GM19099 (cell line): ENCODE data around the gene ROBO2.

ENCODE experiments used
- POLR2A ChIP-seq: IDR thresholded peaks from 3 replicates; pipeline ENCODE4 v1.6.1; 2011; ENCODE audit warnings: low read depth; ENCODE audit not compliant: insufficient read length; ENCODE audit errors: extremely low read depth

The ROBO2 gene

DNA sequence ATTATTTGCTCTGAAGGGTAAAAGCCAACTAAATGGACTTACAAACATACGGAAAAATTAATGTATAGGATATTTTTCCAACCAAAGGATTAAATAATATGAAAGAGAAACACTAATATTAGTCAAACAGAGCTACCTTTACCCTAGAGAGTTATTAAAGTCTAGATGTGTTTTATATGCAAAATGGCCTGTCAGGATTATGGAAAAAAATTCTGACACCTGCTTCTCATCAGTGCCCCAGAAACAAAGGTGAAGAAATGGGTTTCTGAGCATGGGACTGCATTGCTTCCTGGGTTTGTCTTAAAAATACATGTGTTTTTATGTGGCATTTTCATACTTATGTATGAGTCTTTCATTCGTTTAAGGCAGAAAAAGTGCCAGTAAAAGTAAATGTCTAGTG, 148.3 kb downstream of the ROBO2 start:
- TF ChIP-seq POLR2A, result no peak

GRCh38 chr3:77189258-77189657, 149.4 kb downstream of the ROBO2 start:
- no peak for TF ChIP-seq POLR2A

GRCh38 chr3:77189684-77190083, 149.8 kb downstream of the ROBO2 start:
- no peak for TF ChIP-seq POLR2A

GRCh38 chr3:77190374-77190773, 150.5 kb downstream of the ROBO2 start:
- TF ChIP-seq POLR2A, result no peak

GRCh38 chr3:77191014-77191413, 151.1 kb downstream of the ROBO2 start:
- TF ChIP-seq POLR2A, result no peak

GRCh38 chr3:77191640-77192039, 151.7 kb downstream of the ROBO2 start:
- no peak for TF ChIP-seq POLR2A

DNA sequence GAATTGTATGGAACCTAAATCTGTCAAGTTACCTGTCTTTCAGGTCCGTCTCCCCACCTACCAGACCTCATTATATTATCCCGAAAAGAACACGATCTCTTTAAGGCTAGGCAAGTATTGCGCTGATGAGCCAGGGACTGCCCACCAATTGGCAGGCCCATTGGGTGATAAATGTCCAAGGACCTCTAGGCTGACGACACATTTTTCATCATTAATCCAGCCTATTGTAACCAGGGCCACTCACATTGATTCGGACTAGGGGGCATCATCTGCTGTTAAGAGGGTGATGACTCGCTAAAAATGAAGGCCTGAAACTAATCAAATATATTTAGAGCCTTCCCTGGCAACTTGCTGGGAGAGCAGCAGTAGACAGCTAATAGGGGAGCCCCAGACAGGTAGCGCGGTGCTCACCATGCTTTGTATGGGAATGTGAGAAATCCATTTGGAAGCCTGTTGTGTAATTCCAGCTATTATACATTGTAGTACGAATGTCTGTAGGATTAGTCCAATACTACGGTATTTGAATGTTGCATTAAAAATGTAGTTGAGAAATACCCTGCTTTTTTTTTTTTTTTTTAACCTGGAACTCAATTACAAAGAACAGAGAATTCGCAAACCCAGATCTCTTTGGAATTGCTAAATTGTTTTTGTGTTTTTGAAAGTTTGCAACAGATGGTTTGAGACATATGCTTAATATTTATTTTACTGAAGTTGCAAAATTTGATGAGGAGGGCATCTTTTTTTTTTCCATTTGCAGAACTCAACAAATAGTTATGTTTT, 156.1 kb downstream of the ROBO2 start:
- TF ChIP-seq POLR2A, result no peak

- no peak for TF ChIP-seq POLR2A
Measured at GRCh38 chr3:77197408-77197807, 157.5 kb downstream of the ROBO2 start.

- no peak for TF ChIP-seq POLR2A
Measured at GRCh38 chr3:77203851-77204250, 164.0 kb downstream of the ROBO2 start.

GRCh38 chr3:77204788-77205187, 164.9 kb downstream of the ROBO2 start:
- TF ChIP-seq POLR2A, result no peak

DNA sequence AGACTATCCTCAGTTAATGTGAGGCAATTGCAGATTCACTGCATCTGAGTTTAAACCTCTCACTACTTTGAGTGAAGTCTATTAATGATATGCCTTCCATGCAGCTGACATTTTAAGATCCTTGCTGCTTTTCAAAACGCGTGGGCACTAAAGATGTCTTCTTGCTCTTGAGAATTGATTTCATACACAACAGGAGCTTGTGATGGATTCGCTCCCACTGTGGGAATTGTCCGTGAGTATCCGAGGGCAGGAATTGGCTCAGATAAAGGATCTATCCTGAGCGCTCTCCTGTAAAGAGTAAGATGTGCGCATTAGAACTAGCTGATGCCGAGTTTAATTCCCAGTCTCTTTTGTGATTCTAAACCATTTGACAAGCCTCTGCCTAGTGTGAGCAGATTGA, 167.9 kb downstream of the ROBO2 start:
- TF ChIP-seq POLR2A, result no peak

DNA sequence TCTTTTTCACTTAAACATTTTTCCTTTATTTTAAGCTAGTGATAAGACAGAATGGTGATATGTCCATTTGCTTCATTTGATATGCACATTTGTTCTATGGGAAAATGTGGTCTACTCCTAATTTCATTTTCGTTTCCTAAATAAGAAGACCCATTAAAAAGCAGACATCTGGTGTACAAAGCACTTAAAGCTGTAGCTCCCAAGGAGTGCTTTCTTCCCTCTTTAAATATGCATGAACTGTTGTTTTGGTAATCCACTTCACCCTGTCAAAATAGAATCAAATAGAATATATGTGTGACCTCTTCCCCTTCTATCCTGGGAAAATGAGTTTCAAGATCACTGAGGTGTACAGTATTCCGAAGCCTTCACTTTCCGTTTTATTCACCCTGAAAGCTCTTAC, 182.8 kb downstream of the ROBO2 start:
- TF ChIP-seq POLR2A, result no peak

GRCh38 chr3:77227567-77227966, 187.7 kb downstream of the ROBO2 start:
- TF ChIP-seq POLR2A, result no peak

- TF ChIP-seq POLR2A, result no peak
Measured at GRCh38 chr3:77232557-77232956, 192.7 kb downstream of the ROBO2 start.

- no peak for TF ChIP-seq POLR2A
Measured at GRCh38 chr3:77234004-77234403, 194.1 kb downstream of the ROBO2 start.

DNA sequence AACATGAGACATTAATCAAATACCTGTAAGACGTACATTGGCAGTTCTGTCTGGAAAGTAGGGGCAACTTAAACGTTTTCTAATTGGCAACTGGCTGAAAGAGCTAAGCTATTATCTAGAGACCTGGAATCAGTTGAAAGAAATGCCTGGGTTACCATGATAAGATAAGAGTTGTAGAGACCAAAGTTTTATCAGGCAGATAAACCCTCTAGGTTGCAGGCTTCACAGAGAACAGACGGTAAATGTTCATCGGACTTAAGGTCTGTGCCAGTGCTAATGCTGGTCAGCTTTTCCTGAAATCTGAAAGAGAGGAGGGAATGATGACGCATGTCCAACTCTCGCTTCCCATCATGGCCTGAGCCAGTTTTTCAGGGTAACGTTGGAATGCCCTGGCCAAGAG, 196.2 kb downstream of the ROBO2 start:
- TF ChIP-seq POLR2A, result no peak
